GM21825 (cell line): Measurements from ENCODE around the gene EEFSEC.
"Not testable (repeated sequence)": the region's sequence is repeated elsewhere in the genome, so short reads cannot be mapped to it uniquely, and the experiment has no call there.

Experiments used
- ATAC-seq: cut with Tn5 transposase; IDR thresholded peaks from one replicate; pipeline ENCODE4 v1.9.1; 2021; ENCODE audit warnings: mild to moderate bottlenecking, moderate library complexity; ENCODE audit not compliant: unreplicated experiment

EEFSEC gene

DNA sequence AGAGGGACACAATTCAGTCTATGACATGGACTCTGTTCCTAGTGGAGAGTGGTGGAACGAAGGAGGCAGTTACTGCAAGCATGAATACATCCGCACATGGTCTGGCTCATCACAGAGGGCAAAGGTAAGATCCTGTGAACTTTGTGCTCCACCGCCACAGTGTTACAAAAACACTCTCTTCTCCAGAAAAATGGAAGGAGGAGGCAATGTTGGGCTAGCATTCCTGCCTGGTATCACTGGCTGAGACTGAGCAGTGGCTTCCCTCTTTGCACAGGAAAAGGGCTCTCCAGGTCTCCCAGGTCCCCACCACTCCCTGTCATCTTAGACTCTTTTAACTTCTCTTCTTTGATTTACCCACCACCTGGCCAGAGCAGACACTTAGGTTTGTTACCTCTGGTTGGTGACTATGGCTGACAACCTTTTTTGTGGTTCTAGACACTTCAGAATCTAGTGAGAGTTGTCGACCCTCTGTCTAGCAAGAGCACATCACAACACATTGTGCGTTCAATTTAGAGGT lies 1.5 kb upstream of the EEFSEC start:
- no peak for ATAC-seq

DNA sequence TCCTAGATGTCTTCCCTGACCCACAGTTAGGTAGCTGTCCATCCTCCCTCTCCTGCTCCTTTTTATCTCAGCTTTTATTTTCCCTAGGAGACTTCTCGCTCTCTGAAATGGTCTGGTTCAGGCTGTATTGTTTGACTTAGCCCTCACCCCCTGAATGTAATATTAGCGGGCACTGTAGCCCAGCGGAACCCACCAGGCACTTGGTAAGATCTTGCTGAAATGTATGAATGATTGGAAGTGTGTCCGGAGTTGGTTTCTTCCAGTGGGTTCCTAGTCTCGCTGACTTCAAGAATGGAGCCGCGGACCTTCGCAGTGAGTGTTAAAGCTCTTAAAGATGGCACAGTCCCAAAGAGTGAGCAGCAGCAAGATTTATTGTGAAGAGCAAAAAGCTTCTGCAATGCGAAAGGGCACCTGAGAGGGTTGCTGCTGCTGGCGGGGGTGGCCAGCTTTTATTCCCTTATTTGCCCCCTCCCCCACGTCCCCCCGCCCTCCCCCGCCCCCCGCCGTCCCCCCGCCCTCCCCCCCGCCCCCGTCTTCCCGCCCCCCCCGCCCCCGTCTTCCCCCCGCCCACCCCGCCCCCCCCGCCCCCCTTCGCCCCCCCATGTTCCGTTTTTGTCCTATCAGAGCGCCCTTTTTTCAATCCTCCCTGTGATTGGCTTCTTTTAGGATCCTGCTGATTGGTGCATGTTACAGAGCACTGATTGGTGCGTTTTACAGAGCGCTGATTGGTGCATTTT lies 694 bp upstream of the EEFSEC start:
- ATAC-seq, result no peak

DNA sequence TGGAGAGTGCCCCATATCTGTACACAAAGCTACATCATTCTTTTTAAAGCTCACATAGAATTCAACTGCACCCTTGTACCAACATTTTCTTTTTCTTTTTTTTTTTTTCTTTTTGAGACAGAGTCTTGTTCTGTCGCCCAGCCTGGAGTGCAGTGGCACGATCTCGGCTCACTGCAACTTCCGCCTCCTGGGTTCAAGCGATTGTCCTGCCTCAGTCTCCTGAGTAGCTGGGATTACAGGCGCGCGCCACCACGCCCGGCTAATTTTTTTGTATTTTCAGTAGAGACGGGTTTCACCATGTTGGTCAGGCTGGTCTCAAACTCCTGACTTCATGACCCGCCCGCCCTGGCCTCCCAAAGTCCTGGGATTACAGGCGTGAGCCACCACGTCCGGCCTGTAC lies 1.1 kb downstream of the EEFSEC start:
- not testable (repeated sequence) for ATAC-seq

DNA sequence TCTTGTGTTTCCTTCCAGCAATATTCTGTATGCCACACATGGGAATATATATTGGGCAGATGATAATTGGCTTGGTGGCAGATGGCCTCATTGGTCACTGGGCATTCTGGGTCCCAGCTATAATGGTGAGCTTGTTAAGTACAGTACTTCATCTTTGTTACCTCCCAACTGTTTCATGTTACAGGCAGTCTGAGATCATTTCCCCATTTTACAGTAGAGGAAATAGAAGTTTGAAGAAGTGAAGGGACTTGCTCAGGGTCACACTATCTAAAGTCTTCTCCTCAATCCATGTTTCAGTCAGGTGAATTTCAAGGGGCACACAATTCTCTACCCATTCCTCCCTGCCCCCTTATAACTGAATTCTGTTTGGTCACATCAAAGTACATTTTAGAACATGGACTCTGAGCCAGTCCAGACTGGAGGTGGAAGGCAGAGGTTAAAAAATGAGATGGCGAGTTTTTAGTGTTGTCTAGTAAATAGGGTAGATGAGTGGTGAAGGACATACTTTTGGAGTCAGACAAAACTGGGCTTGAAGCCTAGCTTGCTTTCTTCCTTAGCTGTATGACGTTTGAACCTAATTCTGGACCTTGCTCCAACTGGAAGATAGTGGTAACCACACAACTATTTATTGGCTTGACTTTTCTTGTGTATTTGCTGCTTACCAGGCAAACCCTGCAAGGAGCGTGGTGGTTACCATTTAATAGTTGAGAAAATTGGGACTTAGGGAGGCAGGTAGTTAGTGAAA lies 2.5 kb downstream of the EEFSEC start:
- ATAC-seq, result no peak

DNA sequence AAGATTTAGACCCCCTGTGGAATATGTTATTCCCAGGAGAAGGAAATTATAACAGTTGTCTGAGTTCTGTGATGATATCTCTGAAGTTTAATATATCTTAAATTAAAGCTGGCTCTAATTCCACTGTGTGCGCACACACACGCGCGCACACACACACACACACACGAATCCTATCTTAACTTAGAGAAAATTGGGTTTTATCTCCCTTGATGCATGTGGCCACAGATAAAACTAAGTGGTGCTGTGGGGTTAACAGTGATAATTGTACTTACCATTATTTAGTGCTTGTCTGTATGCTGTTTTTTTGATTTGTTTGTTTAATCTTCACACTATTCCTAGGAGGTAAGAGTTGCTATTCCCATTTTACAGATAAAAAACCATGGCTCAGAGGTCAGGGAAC lies 7.4 kb downstream of the EEFSEC start:
- ATAC-seq, result no peak

DNA sequence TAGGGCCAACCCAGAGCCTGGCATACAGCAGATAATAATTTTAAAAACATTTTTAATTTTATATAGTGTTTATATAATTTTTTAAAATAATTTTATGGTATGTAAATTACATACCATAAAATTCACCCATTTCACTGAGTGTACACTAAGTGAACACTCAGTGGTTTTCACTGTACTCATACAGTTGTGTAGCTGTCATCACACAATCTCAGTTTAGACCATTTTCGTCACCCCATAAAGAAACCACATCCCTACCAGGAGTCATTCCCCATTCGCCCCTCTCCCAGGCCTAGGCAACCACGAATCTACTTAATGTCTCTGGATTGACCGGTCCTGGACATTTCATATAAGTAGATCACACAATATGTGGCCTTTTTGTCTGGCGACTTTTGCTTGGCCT lies 10.2 kb downstream of the EEFSEC start:
- ATAC-seq, result no peak

DNA sequence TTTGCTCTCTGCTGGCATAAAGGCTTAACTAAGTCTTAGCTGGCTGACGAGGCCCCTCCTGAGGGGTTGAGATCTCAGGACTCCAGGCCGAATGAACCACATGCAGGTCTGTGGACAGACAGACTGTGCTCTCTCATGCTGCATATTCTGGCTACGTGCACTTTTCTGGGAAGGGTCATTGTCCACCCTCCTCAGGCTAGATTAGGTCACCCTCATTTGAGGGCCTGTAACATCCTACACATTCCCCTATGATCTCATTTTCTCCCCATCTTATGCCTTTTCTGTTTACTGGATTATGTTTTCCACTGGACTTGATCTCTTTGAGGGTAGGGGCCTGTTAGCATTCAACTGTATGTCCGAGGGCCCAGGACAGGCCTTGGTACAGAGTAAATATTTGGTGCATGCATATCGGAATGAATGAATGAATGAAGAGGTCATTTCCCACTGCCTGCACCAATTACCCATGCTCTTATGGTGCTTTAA lies 13.7 kb downstream of the EEFSEC start:
- no peak for ATAC-seq

DNA sequence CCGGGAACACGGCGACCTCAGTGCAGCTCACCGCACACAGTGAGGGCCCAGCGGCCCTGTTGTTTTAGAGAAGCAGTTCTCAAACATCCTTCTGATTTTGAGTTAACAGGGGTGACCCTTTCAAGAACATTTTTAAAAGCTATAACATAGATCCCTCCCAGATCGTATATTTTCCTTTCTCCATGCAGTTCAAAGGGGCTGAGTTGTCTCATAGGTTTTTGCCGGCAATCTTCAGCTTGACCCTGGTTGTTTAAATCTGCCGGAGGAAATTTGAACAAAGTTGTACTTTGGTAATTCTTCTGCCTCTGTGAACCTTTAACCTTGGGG lies 14.3 kb downstream of the EEFSEC start:
- ATAC-seq, result no peak

DNA sequence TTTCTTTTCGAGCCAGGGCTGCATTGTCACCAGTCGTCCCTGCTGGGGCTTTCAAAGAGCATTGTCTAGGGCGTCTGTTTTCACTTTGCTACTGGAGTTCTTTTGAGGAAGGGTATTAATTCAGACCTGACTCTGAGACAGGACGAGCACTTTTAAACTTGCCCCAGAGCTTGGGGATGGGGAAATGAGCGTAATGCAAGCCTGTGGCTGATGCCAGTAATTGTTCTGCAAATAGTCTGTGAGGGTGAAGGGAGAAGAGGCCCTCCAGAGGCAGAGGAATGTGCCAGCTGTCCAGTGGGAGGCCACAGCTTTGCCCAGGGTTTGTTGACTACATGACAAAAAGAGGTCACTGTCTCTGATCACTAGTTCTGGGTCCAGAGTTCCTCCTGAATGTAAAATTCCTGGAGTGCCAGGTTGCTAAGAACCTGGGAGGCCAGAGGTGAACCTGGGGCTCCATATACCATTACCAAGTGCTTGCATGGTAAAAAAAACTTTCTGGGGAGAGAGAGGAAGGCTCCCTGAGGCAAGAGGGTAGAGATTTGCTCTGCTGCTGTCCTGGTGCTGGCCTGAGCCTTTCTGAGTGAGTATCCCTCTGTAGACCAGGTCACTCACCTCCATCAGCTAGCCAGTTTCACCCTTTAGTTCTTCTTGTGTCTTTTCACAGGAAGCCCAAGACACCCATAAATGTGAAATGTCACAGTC lies 14.8 kb downstream of the EEFSEC start:
- no peak for ATAC-seq

DNA sequence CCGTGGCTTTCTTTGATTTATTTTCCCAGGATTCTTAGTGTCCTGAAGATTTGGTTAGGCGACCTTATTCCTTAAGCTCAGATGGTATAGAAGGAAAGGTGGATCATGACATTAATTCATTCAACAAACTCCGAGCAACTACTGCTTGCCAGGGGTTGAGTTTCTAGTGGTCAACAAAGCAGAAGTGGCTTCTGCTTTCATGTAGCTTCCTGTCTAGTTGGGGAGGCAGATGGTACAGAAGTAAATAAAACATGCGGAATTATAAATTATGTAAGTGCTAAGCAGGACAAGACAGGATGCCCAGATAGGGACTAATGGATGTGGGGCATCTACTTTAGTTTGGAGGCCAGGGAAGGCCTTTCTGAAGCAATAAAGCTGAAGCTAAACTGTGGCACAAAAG lies 15.6 kb downstream of the EEFSEC start:
- ATAC-seq, result no peak

DNA sequence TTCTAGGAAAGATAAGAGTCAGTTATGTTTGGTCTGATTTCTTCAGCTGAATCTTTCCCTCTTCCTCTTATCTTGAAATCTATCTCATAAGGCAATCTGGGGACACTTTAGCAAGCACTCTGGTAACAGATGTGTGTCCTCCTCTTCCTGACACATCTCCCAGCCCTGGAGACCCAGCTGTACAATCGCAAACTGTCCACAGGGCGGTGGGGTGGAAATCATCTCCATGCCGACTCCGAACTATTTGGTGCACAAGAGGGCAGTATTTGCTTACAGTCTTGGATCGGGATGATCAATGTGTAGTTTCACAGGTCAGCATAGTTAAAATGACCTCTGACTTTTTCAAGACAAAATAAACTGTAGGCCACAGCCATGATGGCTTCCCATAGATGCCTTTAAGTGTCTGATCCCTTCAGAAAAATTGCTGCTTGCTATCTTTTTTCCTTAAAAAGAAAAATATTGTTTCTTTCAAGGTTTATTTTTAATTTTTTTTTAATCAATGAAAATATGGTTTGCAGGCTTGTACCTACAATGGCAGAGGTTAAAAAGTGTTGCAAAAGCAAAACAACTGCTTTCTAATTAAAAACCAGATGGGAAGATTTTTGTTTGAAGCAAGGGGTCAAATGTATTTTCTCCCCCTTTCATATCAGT lies 17.7 kb downstream of the EEFSEC start:
- ATAC-seq, result no peak

DNA sequence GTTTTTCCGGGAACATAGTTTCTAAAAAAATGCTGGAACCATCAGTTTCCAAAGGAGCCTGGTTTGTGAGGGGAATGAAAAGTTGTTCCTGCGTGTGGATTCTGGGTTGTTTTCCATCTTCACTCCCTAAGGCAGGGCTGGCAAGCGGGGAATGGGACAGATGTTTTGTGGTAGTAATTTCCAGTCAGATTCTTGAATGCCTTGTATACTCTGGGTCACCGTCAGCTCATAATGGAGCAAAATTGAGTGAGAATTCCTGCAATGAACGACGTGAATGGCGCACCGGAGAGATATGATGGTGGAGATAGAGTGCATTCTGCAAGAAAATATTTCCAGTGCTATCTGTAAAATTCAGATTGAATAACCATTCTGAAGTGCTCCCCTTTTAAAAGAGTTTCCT lies 19.9 kb downstream of the EEFSEC start:
- no peak for ATAC-seq

DNA sequence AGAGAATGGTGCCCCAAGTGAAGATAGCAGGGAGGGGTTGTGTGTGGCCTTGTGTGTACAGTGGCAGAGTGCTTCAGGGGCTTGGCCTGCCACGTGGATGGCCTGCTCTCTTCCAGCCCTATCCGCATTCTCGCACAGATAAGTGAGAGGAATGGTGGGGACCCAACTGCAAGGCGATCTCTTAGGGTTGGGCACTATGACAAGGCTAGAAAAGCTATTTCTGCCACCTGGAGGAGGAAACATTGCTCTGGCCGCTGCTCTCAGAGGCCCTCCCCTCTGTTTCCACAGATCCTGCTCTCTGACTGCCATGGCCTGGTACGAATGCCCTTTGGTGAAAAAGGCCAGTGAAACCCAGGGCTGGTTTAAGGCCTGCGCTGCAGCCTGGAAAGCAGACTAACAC lies 20.6 kb downstream of the EEFSEC start:
- no peak for ATAC-seq

DNA sequence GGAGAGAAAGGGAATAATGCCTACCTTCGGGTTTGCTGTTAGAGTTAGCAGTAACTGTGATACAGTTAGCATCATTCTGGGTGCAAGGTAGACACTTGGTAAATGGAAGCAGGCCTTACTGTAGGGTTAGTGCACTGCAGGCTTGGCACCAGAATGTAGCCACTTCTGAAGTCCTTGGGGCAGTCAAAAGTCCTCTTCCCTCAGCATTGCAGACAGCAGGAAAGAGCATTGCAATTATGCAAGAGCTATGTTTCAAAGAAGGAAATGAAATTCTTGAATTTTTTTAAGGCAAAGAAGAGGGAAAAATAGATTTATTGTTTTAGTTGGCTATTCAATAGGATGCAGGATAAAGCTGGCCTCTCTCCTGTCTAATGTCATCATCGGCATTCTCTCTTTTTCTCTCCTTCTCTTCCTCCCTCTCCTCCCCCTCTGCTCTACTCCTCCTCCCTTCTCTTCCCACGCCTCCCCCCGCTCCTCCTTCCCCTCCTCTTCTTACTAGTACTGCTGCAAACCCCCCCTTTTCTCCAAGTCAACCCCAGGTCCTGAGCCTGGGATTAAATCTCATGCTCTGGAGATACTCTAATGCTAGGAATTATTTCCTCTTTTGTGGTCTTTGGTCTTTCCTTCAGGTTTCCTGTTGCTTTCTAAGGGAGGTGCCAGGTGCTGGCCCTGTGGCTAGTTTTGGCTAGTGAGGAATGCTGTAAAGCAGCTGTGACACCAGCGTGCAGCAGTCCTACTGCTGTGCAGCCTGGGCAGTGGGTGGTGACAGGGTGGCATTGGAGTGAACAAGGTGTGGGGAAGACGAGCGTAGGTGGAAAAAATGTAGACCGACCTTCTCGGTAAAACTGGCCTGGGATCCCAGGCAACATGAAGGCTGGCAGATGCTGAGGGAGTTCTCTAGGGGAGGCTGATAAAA lies 21.7 kb downstream of the EEFSEC start:
- ATAC-seq, result no peak

DNA sequence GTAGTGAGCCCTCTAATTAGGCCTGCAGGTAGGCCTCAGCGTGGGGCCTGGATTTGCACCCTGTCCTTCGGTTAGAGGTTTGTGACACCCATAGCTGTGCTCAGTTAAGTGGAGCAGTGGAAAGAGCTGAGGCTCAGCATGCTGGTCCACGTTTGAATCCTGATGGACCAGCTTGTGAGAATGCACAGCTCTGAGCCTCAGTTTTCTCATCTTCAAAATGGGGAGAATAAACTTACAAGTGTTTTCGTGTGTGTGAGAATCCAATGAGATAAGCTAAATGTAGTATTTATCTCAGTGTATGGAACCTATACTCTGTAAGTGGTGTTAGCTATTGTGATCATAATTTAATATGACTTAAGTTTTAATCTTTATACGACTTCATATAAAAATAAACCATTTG lies 22.5 kb downstream of the EEFSEC start:
- ATAC-seq, result no peak

DNA sequence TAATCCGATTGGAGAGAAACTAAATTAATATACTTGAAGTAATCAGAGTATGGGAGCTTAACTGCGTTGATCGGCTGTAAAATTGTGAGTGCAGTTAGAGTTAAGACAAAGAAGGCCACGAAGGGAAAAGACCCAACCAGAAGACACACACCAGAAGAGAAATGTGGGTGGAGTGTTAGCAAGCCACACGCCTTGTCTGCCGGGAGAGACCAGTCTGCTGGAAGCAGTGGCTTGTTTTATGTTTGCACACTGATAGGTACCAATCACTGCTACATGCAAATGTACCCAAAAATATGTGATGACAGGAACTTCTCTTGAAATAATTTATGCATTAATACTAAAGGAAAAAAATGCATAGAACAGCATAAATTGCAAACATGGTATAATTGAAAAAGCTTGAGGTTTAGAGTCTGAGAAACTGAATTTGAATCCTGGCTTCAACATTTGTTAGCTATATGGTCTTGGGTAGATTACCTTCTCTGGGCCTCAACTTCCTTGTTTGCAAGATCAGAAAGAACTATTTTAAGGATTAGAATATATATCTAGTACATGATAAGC lies 23.1 kb downstream of the EEFSEC start:
- ATAC-seq, result no peak

DNA sequence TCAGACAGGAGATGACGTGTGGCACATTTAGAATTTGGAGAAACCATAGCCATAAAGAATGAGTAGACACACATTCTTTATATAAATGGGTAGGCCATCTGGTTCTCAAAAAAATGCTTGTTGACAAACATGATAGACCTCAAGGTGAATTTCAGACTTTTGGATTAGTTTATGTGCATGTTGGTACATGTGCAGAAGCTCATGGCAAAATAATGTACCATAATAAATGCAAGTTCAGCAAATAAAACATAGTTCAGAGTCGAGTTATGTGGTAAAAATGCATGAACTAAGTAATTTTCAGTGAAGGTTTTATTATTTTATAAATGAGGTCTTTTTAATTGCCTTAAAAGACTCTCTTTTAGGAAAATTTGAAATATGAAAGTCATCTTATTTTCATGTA lies 24.6 kb downstream of the EEFSEC start:
- no peak for ATAC-seq

DNA sequence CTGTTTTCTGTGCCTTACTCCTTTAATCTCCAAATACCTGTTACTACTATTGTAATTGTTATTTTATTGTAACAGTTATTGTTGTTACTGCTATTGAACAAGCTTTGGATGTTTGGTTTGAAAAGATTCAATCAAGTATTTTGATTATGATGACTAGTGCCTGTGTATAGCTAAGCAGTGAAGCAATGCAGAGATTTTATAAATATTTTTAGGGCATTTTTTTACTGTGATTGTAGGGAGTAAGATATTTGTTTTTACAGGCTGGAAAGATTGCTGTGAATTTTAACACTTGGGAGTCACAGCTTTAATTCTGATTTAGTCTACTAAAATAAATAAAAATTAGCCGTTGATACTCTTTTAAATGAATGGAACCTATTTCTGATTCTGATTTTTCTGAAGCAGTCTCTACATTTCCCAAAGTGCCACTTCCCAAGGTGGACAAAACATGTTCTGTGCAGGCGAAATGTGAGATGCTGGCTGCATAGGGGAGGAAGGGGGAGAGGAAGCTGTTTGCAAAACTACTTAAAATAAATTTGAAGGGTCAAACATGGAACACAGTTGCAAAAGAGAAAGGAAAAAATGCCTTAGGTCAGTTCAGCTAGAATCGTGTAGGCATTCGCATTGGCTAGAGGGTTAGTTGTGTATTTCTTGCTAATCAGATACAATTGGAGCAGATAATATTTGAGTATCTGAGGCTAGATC lies 25.7 kb downstream of the EEFSEC start:
- no peak for ATAC-seq

DNA sequence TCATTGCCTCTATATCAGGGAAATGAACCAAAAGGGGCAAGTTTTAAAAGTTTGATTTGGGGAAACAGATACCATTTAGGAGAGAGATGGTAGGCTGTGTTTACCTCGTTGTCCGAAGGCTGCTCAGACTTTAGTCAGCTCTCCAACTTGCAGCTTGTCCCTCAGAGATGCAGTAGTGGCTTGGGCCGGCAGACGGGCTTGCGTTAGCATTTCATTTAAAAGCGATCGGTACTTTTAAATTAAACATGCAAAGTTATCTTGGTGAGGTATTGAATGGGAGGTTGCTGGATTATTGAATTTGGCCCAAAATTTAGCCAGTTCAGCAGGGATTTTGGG lies 26.2 kb downstream of the EEFSEC start:
- no peak for ATAC-seq
